Stimulated activated CD8-positive, alpha-beta memory T cell treated with anti-CD3 and anti-CD28 coated beads, Interleukin-15, amount 100 ng/mL, for 4 hours (primary cell): ENCODE results near the gene AFAP1.

Experiments used
- DNase-seq, 2 donors: peaks; one replicate each; pipeline ENCODE4 v3.0.0-alpha.2; 2020; ENCODE audit warnings: low read depth in 2 of 2

The AFAP1 gene

DNA sequence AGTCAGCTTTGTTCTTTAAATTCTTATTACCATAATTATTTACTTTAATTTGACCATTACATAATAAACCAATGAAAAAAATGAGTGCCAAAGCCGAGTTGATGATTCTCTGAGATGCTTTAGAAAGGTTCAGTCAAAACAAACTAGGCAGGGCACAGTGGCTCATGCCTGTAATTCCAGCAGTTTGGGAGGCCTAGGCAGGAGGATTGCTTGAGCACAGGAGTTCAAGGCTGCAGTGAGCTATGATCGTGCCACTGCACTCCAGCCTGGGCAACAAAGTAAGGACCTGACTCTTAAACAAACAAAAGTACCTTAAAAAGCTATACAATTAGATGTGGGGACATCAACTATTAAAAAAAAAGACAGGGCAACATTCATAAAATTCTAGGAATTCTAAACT lies 75.0 kb downstream of the AFAP1 start:
- no peak for DNase-seq

DNA sequence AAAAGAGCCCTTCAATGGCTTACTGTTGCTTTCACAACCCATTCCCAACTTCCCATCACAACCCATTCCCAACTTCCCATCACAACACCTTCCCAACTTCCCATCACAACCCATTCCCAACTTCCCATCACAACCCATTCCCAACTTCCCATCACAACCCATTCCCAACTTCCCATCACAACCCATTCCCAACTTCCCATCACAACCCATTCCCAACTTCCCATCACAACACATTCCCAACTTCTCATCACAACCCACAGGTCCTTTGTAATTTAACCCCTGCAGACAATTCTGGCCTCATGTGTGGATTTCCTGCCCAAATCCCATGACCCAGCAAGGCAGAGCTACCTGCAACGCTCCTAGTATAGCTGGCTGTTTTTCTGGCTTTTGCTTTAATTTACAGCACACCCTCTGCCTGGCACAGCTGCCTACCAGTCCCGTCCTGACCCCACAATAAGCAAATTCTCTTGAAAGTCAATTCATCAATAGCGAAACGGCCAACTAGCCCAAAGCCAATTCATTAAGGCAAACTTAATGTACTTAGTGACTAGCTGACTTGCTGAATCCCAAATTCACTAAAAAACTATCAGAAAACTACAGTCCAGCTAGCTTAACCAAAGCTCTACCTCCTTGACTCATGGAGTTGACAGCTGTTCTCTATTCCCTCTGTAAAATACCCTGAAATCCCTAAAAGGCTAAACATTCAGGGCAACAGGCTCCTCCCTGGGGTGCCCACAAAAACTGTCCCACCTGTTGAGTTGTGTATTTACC lies 75.6 kb downstream of the AFAP1 start:
- DNase-seq: no peak

DNA sequence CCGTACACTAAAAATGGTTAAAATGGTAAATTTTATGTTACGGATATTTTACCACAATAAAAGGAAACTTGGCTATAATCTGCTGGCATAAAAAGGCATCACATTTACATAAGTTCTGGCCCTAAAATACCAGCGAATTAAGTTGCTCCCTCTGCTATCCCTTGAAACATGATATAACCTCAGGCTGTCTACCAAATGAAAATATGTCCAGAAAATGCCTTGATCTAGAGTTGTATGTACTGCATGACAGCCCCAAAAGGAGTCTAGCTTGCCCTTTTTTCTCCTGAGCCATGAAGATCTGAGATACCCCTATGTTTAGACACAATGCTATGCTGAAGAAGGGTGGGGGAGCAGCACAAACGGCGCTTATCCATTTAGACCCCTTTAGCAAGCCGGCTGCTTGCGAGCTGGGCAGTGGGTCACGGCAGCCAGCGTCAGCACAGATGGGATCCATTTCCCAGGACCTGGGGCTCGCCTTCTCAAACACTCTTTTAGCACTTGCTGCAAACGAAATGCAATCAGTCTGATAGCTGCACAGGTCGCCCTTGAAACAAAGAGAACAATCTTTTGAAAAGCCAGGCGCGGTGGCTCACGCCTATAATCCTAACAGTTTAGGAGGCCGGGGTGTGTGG lies 77.0 kb downstream of the AFAP1 start:
- no peak for DNase-seq

DNA sequence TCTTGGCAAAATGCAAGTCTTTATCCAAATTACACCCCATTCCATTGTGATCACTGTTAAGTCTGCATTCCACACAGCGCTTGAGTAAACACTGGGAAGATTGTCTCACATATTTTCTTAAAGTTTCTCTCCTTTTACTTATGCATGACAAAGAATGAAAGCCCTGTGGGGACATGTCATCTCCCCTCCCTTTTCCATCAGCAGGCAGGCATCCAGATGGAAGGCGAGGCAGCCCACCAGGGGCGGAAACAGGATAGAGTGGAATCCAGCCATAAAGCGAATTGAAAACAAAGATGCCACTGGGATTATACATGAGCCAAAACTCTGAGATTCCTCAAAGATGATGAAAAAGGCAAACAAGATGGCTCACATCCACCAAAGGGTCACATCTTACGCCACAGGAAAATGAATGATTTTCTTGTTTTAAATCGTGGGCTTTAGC lies 78.2 kb downstream of the AFAP1 start:
- DNase-seq: no peak

DNA sequence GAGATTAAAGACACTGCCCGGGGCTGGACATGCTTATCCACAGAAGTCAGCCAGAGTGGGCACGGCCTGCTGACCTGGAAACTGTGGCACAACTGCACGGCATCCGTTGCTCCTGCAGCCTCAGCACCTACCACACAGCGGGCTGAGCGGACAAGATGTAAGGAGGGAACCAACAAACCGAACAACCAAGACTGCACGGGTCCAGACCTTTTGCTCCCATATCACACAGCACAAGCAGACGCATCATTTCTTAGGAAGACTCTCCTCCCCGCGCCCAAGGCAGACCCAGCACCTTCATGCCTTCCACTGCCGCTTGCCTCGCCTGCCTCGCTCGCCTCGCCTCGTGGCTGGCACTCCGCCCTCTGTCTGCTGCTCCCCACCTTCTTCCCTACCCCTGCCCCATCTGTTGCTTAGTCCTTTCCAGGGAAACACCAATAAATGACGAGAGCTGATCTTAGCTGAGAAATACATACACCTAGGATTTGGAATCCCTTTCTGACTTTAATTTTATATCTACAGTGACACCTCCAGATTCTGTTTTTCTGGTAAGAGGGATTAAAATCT lies 79.0 kb downstream of the AFAP1 start:
- DNase-seq: no peak

DNA sequence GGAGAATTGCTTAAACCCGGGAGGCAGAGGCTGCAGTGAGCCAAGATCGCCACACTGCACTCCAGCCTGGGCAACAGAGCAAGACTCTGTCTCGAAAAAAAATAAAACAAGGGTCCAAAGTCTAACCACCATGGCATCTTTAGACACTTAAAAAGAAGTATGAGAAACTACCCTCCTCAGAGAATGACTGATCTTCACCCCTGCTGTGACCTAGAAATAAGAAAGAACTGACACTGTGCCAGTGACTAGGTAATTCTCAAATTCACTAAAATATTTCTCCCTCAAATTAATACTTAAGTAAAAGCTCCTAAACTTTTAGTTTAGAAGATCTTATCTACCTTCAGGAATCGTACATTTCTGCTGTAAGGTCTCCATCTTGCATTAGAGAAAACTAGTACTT lies 80.3 kb downstream of the AFAP1 start:
- no peak for DNase-seq

DNA sequence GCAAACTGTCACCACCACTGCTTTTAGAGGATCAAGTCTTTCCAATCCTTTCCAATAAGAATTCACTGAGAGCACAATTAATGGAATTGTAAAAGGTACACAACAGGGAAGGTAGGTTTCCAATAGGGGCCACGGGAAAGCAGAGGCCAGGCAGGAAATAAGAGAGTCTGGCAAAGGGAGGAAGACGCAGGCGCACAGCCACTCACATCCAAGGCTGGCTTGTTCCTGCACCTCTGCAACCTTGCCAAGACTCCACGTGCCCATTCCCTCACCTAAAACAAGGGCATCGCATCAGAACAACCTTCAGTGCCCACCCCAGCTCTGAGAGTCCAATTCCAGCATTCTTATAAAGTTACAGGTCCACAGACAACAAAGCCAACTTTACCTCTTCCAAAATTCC lies 81.2 kb downstream of the AFAP1 start:
- no peak for DNase-seq

DNA sequence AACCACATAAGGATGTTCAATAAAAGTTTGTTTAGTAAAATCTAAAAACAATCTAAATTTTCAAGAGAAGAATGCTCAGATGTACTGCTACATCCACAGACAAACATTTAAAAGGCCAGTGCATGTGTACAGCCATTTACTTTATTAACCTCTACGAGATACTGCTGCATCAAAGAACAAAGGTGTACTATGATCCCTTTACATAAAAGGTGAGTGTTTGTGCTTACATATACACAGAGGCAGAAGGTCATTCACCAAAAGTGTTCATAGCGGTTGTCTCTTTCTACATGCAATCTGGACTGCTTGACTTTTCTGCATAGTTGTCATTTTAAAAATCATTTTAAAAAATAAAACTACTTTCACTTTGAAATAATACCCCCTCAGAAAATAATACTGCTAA lies 81.7 kb downstream of the AFAP1 start:
- DNase-seq: no peak

DNA sequence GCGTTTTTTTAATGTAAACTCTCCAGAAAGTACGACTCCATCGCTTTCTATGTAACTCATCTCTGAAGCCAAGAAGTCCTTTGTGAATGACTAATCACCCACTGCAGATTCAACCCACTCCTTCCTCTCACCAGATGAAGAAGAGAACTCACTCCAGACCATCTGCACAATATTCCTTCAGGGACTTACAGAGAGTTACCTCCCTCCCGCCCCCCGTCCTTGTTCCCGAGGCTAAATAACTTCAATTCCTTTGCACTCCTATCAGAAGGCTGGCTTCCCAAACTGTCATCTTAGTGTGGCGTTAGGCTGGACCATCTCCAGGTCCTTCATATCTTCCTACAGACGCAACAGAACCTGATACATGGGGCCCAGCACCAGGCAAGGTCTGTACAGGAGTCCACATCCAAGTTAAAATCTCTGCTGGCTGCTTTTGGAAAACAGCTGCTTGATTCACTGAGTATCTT lies 82.4 kb downstream of the AFAP1 start:
- DNase-seq: no peak

DNA sequence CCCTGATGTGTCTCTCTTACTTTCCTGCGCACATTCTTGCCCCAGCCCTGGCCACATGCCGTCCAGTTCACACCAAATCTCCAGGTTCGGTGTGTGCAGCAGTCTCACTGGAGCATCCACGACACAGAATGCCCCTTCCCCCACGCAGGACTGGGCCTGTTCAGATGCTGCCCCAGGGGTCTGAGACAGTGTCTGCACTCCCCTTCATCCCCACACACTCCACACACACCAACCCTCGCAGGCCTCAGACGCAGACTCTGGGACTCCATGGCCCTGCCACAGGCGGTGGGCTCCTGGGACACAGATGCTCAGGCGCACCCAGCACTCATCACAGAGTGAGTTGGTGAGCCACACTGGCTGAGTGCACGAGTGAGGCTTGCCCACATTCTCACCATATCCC lies 83.9 kb downstream of the AFAP1 start:
- DNase-seq: no peak

DNA sequence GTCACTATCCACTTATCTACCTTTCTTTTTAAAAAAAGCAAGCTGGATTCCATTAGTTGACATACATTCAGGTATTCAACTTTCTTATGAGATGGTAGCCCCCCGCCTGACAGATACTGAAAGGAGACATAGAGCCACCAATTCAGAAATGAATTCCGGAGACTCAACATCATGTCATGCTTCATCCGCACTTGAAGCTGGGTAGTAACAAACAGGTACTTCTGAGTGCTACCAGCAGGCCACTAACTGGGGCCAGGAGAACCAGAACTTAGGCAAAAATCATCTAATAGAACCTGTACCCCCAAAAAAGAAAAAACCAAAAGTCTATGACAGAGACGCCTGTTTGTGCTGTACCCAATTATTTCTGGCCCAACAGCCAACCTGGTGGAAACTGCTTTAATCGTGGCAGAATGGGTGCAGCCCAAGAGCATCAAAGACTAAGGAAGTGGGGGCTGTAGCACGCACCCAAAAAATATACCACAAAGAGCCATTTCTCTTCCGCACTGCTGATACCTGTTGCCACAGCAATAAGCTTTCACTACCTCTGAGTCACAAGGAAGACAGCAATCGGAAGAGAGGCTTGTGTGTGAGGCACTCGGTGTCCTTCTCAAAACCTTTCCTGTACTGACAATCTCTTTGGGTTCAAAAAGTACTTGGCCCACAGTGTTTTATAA lies 84.8 kb downstream of the AFAP1 start:
- DNase-seq: peak in 1 of 2 donors; percentile 47

DNA sequence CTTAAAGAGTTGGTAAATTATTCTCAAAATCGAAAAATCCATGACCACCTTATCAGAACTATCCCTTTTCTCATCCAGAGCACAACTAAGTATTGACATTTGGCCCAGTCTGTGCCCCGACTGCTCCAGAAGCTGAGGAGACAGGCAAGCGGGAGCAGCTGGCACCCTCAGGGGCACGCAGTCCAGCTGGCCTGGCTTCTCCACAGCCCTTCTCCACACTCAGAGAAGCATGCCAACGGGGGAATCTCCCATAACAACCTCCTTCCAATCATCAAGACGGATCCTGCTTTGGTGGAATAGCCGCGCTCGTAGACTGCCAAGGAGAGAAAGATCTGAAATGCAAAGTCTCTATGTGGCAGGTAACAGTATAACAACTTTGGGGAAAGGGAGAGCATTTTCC lies 85.4 kb downstream of the AFAP1 start:
- DNase-seq: no peak

DNA sequence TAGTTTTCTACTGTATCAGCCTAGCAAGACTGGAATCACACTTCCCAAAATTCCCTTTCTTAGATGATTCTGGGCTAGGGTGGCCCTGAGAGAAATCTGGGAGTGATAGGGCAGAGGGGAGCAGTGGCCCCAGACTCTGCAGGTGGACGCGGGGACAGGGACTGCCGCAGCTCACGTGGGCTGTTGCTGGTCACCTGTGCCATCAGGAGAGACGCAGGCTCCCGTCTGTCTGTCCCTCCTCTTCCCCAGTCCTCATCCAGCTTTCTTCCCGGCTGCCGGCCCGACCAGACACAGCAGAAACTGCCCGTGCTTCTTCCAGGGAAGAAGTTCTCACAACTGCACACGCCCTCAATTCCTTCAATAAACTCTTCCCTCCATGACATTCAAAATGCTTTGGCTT lies 86.4 kb downstream of the AFAP1 start:
- DNase-seq: no peak

DNA sequence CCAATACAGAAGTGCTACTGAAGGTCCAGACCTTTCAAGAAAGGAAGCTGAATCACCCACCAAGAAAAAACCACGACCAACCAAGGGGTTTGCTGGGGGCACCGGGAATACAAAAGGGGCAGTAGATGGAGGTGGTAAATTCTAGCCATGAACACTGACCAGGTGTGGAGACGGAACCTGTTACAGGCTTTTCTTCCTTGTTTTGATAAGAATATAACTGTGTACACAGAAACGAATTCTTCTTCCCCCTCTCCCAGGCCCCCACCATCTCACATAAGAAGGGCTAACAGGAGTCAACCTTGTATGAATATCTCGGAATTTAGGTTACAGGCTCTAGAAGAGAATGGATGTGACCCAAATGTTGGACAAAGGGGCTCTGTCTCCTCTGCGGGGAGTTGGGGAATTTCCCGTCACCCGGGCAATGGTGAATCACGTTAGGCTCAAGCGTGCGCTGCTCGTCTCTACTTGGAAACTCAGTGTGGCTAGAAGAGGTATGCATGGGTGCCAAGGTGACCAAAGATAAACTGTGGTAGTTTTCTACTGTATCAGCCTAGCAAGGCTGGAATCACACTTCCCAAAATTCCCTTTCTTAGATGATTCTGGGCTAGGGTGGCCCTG lies 87.0 kb downstream of the AFAP1 start:
- DNase-seq: no peak

DNA sequence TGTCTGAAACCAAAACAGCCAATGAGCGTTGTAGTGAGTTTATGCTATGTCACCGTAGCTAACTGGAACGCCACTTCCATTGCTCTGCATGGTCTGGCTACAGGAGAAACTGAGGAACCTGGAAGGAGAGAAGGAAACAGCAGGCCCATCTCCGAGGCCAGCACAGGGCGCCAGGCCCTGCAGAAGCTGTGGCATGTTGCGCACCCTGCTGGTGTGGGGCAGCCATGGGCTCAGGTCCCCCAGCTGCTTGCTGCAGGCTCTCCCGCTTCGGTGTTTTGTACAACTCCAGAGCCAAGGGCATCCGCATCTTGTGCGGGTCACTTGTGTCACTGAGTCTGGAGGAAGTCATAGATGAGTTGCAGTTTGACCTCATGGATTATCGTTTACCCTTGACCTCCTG lies 89.2 kb downstream of the AFAP1 start:
- DNase-seq: no peak

DNA sequence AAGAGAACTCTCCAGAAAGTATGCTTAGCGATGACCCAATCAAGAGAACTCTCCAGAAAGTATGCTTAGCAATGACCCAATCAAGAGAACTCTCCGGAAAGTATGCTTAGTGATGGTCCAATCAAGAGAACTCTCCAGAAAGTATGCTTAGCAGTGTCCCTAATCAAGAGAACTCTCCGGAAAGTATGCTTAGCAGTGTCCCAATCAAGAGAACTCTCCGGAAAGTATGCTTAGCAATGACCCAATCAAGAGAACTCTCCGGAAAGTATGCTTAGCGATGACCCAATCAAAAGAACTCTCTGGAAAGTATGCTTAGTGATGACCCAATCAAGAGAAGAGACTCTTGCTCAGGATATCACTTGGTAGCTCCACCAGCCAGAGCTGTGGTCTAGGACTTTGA lies 92.5 kb downstream of the AFAP1 start:
- no peak for DNase-seq

DNA sequence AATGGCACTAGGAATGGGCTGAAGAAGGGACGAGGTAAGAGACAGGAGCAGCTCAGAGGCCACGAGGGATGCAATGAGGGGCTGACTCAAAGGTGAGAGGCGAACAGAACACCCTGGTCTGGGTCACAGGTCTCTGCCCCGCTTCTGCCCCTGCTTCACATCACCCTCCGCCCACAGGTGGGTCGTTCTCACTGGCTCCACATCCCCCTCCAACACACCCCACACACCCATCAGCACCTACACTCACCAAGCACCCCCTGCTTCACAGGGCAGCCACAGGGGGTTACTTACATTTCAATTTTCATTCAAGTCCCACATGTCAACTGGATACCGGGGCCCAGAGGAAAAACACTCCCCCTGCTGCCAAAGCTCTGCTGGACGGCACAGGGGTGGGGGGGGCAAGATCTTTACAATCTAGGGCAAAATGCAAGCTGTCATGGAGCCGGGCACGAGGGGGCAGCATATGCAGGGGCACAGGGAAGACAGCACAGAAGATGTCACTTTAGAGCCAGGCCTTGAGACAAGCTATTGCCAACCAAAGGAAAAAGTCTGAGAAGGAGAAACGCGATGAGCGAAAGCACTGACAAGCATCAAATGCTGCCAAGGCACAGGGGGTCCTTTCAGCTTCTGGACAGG lies 94.0 kb downstream of the AFAP1 start:
- no peak for DNase-seq

DNA sequence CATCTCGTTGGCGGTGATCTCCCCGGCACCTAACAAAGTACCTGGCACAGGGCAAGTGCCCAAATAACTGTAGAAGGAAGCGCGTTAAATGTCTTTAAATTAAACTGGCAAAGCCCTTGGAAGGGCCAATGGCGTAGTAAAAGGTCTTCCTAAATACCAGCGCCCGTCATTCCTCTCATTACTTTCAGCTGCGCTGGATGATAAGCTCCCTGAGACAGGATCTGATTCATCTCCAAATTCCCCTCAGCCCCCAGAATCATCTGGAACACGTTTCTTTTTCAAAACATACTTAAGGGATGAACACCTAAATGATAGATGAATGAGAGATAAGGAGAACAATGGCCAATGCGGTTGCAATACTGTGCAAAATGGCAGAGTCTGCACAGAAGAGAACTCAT lies 95.1 kb downstream of the AFAP1 start:
- no peak for DNase-seq

DNA sequence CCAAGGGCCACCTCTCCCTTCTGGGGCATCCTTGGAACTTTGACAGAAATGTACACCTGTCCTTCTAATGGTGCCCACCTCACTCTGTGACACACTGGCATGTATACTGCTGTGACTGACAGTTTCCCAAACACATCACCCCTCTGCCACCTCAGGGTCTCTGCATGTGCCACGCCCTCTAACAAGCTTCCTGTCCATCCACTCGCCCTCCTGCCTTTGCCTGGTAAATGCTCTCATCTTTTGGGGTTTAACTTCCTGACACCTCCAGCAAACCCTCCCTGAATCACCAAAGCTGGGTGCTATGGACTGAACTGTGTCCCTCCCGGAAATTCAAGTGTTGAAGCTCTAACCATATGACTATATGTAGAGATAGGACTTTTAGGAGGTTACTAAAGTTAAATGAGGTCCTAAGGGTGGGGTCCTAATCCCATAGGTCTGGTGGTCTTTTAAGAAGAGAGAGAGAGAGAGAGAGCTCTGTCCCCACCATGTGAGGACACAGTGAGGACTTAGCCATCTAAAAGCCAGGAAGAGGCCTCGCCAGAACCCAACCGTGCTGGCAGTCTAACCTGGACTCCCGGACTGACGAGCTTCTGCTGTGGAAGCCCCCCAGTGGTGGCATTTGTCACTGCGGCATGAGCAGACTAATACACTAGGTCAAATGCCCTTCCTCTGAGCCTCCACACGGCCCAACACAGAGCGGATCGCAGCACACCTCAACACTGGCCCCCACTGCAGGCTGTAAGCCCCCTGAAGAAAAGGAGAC lies 95.6 kb downstream of the AFAP1 start:
- DNase-seq: peak; percentile 35 to 36

DNA sequence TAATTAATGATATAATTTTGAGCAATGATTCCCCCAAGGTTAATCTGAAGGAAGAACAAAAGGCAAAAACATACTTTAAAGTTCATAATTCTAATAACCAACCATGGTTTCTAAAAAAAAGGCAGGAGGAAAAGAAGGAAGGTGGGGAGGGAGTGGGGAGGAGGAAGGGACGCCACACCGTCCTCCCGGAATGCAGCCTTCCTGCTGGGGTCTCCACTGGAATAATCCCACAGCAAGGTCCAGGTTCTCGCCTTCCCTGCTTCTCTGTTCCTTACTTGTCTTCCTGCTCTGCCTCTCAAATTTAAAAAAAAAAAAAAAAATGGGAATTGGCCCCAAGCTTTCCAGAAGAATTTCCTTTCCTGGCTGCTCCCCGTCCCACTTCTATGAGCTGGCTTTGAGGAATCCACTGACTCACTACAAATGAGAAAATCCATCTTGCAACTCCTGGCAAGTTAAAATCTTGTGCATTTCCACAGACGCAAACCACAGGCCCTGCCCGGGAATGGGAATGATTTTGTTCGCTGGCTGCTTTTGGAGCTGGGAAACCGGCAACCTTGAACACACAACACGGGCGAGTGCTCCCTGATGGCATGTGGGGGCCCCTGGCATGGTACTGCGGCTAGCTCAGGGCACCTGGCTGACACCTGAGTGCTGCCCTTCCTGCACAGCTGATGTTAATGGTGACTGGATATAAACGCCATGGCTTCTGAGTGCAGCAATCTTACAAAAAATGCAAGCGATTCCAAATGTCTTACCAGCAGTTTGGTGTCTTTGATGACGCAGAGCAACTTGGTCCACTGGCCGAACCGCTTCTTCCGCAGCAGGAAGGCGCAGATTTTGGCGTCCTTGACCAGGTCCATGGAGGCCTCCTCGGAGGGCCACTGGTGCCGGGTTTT lies 97.0 kb downstream of the AFAP1 start:
- DNase-seq: no peak
